HUES48 (cell line): ENCODE data around the gene RPS6KA2.

Experiments used
- H3K27ac ChIP-seq: one replicate; pipeline ENCODE4 v1.7.0; 2013; ENCODE audit warnings: low read depth, low read length, inconsistent platforms
- H3K27me3 ChIP-seq: 2 replicates; pipeline ENCODE4 v1.6.1; 2013; ENCODE audit warnings: mild to moderate bottlenecking, low read length; ENCODE audit not compliant: control insufficient read depth, insufficient read depth
- H3K36me3 ChIP-seq: 2 replicates; pipeline ENCODE4 v1.6.1; 2013; ENCODE audit warnings: low read length; ENCODE audit not compliant: control insufficient read depth, insufficient read depth
- H3K4me1 ChIP-seq: 2 replicates; pipeline ENCODE4 v1.6.1; 2013; ENCODE audit warnings: mild to moderate bottlenecking, low read length; ENCODE audit not compliant: control insufficient read depth, insufficient read depth
- H3K4me3 ChIP-seq: 2 replicates; pipeline ENCODE4 v1.5.1; 2013; ENCODE audit warnings: mild to moderate bottlenecking, low read depth, low read length
- H3K9ac ChIP-seq: 2 replicates; pipeline ENCODE4 v1.6.1; 2013; ENCODE audit warnings: mild to moderate bottlenecking, low read depth, low read length, moderate library complexity
- H3K9me3 ChIP-seq: 2 replicates; pipeline ENCODE4 v1.6.1; 2013; ENCODE audit warnings: low read length; ENCODE audit not compliant: control insufficient read depth, insufficient read depth

Gene RPS6KA2

DNA sequence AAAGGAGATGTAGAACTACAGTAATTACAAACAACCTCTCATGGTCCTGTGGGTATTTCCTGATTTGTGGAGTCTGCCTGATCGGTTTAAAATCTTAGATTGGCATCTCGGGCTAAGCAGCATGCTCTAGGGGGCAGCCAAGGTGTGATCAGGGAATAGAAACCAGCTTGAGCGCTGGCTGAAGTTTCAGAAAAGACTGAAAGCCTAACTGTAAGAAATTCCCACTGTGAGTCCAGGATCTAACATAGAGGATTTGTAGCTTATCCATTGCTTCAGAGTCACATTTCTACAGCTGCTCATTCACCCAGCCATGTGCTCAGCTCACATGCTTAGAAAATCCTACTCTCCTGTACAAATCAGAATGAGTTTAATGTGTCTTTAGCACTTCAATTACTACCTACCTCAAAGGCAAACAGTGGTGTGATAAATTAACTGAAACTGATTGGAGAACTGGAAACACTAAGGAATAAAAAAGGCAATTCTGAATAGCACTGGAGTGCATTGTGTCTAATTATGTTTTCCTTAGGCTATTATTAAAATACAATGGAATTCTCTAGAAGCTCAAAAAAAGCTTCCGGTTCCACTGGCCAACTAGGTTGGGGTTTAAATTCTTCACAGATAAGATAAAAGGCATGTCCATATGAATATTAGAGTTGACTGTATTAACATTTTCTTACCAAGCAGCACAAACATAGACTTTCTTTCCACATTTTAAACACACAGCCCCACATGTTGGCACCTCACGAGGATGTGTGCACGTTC, 170.5 kb downstream of the RPS6KA2 start:
- Histone ChIP-seq H3K27me3 (no peaks in the 10 kb centered on the region), H3K4me1 (0 out of 2 replicates have a peak, but pooled peaks cover 3% of the 10 kb centered on the region), H3K4me3 (no peak overlapping the region), H3K36me3 (no peaks in the 10 kb centered on the region), H3K9ac (no peak overlapping the region), H3K27ac (no peak overlapping the region), H3K9me3 (no peaks in the 10 kb centered on the region)

DNA sequence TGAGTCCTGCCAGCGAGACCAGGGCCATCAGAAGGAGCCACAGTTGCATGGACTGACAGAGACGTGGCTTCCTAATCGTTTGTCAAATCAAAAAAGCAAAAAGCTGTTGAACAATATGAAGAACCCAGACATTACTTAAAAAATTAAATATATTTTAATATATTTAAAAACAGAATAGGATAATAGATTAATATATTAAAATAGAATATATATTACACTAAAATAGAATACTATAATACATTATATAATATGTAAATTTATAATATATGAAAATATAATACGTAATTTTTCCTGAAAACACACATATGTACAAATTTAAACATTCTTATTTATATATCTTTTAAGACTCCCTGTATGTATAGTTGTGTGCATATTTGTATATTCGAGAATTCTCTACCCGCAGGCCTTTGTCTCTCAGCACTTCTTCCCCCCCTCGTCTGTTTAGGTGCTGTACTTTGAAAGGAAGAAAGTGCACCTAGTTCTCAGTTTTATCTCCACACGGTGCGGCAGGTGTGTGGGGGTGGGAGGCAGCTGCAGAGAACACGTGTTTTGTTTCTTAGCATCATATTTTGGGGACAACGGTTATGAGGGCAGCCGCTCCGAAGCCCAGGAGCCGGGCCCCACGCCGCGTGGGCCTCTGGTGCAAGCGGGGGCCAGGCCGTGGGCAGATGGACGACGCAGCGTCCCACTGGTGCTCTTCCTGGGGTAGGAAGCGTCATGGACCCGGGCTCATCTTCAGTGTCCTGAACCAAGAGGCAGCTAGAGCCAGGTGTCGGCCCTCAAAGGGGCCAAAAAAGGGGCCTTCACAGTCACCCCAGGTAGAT, 172.1 kb downstream of the RPS6KA2 start:
- Histone ChIP-seq H3K36me3 (no peaks in the 10 kb centered on the region), H3K27me3 (no peaks in the 10 kb centered on the region)

DNA sequence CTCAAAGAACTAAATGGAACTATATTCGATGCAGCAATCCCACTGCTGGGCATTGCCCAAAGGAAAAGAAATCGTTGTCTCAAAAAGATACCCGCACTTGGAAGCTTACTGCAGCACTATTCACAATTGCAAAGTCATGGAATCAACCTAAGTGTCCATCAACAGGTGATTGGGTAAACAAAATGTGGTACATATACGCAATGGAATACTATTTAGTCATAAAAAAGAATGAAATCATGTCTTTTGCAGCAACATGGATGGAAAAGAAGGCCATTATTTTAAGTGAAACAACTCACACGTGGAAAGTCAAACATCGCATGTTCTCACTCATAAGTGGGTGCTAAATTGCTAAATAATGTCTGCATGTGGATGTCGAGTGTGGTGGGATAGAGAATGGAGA, 173.4 kb downstream of the RPS6KA2 start:
- Histone ChIP-seq H3K27ac (no peak overlapping the region), H3K36me3 (no peaks in the 10 kb centered on the region), H3K9me3 (no peaks in the 10 kb centered on the region), H3K9ac (no peak overlapping the region), H3K27me3 (no peaks in the 10 kb centered on the region), H3K4me1 (no peaks in the 10 kb centered on the region), H3K4me3 (no peak overlapping the region)

More for the DNA sequence above, 172.1 kb downstream of the RPS6KA2 start:
- Histone ChIP-seq H3K4me1 (no peaks in the 10 kb centered on the region), H3K4me3 (no peak overlapping the region), H3K9me3 (no peaks in the 10 kb centered on the region), H3K9ac (no peak overlapping the region), H3K27ac (no peak overlapping the region)

DNA sequence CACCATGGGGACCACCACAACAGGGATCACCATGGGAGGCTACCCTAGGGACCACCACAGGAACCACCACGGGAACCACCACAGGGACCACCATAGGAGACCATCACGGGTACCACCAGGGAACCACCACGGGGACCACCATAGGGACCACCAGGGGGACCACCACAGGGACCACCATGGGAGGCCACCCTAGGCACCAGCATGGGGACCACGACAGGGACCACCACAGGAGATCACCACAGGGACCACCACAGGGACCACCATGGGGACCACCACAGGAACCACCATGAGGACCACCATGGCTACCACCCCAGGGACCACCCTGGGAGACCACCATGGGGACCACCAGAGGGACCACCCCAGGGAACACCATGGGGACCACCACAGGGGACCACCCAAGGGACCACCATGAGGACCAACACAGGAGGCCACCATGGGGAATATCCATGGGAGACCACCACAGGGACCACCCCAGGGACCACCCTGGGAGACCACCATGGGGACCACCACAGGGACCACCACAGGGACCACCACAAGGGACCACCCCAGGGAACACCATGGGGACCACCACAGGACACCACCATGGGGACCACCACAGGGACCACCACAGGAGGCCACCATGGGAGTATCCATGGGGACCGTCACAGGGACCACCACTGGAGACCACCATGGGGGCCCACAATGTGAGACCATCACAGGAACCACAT, 176.7 kb downstream of the RPS6KA2 start:
- Histone ChIP-seq H3K4me3 (no peak overlapping the region), H3K27ac (no peak overlapping the region), H3K27me3 (no peaks in the 10 kb centered on the region), H3K9me3 (no peaks in the 10 kb centered on the region), H3K4me1 (no peaks in the 10 kb centered on the region), H3K36me3 (peaks cover 6% of the 10 kb centered on the region; the same call in 1 of the 2 replicates), H3K9ac (no peak overlapping the region)

DNA sequence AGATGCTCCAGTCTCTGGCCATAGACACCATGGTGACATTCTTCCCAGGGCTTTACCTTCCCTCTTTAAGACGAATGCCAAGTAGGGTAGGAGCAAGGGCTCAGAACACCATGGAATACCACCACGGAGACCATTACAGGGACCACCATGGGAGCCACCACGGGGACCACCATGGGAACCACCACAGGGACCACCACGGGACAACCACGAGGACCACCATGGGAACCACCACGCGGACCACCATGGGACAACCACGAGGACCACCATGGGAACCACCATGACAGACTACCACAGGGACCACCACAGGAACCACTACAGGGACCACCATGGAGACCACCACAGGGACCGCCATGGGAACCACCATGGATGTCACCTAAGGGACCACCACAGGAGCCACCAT, 177.4 kb downstream of the RPS6KA2 start:
- H3K9ac ChIP-seq = no peak overlapping the region
- no peak overlapping the region for H3K27ac ChIP-seq
- H3K36me3 ChIP-seq = peaks cover 6% of the 10 kb centered on the region; the same call in 1 of the 2 replicates
- no peaks in the 10 kb centered on the region for H3K9me3 ChIP-seq
- H3K27me3 ChIP-seq = no peaks in the 10 kb centered on the region
- no peak overlapping the region for H3K4me3 ChIP-seq
- H3K4me1 ChIP-seq = no peaks in the 10 kb centered on the region

DNA sequence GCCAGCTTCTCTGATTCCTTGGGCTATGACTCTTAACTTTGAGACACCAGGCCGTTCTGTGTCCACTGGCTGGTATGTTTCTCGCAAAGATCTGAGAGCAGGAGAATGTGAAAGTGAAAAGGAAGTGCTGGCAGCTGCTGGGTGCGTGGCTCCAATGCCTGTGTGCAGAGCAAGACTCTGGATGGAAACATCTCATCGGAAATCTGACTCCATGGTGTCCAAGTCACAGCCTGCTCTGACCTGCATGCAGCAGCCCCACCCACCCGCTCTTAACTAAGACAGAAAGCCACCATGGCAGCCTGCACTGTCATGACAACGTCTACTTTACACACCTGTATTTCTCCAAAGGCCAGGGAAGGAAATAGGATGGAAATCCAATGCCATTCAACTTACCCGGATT, 178.0 kb downstream of the RPS6KA2 start:
- no peak overlapping the region for H3K27ac ChIP-seq
- H3K9me3 ChIP-seq = no peaks in the 10 kb centered on the region
- no peaks in the 10 kb centered on the region for H3K27me3 ChIP-seq
- no peaks in the 10 kb centered on the region for H3K4me1 ChIP-seq
- peaks cover 6% of the 10 kb centered on the region; the same call in 1 of the 2 replicates for H3K36me3 ChIP-seq
- no peak overlapping the region for H3K9ac ChIP-seq
- H3K4me3 ChIP-seq = no peak overlapping the region

DNA sequence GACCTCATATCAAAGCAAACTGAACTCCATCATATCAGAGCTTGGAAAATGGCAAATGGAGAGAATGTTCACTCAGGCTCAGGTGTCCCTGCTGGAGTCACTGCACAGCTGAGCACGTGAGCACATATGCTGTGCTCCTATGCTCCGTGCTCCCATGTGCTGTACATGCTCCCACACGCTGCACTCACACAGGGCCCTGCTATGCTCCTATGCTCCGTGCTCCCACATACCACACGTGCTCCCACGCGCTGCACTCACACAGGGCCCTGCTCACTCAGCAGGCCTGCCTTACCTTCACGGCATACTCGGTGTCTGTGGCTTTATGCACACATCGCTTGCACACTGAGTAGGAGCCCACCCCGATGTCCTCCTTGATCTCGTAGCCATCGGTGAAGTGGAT, 178.6 kb downstream of the RPS6KA2 start:
- no peak overlapping the region for H3K27ac ChIP-seq
- no peaks in the 10 kb centered on the region for H3K4me1 ChIP-seq
- no peaks in the 10 kb centered on the region for H3K27me3 ChIP-seq
- no peaks in the 10 kb centered on the region for H3K9me3 ChIP-seq
- no peak overlapping the region for H3K4me3 ChIP-seq
- peaks cover 6% of the 10 kb centered on the region; the same call in 1 of the 2 replicates for H3K36me3 ChIP-seq
- no peak overlapping the region for H3K9ac ChIP-seq

DNA sequence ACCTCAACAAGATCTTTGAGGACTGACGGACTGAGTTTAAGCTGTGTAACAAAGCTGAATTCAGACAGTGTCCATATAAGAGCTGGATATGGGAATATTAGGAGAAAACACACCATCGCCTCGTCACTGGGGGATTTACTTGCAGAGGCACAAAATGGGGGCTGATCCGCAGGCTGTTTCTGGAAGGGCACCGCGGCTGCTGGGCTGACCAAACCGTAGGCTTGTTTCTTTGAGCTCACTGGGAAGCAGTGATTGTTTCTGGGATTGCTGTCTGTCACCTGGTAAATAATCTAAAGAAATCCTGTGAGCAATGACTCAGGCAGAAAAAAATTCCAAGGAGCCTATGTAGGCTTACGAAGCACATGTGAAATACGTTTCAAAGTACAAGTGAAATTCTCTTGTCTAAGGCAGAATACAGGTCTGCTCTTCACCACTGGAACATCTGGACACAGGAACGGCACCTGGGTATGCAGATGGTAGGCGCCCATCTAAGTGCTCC, 180.4 kb downstream of the RPS6KA2 start:
- Histone ChIP-seq H3K27ac (no peak overlapping the region), H3K27me3 (no peaks in the 10 kb centered on the region), H3K4me1 (no peaks in the 10 kb centered on the region), H3K4me3 (no peak overlapping the region), H3K9me3 (no peaks in the 10 kb centered on the region), H3K9ac (no peak overlapping the region), H3K36me3 (peaks cover 6% of the 10 kb centered on the region; the same call in 1 of the 2 replicates)

DNA sequence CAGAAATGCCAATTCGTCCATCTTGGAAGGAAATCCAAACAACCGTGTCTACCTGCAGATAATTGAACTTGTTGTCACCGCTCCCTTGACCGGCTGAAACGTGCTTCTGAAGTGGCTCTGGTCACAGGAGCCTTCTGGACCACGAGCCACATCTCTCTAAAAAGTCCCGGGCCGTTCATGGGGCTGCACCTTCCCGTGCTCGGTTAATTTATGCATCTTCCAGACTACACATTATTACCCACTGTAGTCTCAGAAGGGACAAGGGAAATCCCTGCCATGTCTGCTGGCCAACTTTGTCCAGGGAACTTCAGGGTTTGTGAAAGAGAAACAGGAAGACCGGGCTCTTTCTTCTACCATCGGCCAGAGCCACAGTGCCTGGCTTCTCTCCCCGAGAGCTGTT, 180.9 kb downstream of the RPS6KA2 start:
- H3K27ac ChIP-seq = no peak overlapping the region
- H3K9ac ChIP-seq = no peak overlapping the region
- no peak overlapping the region for H3K4me3 ChIP-seq
- H3K4me1 ChIP-seq = no peaks in the 10 kb centered on the region
- no peaks in the 10 kb centered on the region for H3K27me3 ChIP-seq
- H3K9me3 ChIP-seq = no peaks in the 10 kb centered on the region
- H3K36me3 ChIP-seq = peaks cover 6% of the 10 kb centered on the region; the same call in 1 of the 2 replicates

DNA sequence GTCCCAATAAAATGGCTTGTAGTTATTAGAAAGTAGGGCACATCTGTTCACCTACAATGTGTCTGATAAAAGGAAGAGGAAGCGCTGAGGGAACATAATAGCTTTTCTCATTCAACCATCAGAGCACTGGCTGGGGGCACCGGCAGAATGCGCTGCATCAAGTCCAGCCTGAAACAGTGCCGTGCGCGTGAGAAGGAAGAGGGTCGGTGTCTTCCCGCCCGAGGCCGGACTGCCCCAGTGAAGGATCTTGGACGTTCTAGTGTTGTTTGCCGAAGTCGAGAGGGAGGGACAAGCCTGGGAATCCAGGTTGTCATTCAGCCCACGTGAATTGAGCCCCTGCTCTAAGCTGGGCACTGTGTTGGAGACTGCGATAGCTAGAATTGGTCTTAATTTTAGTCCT, 182.6 kb downstream of the RPS6KA2 start:
- H3K27ac ChIP-seq = no peak overlapping the region
- no peaks in the 10 kb centered on the region for H3K9me3 ChIP-seq
- no peaks in the 10 kb centered on the region for H3K4me1 ChIP-seq
- peaks cover 6% of the 10 kb centered on the region; the same call in 1 of the 2 replicates for H3K36me3 ChIP-seq
- H3K4me3 ChIP-seq = no peak overlapping the region
- no peak overlapping the region for H3K9ac ChIP-seq
- no peaks in the 10 kb centered on the region for H3K27me3 ChIP-seq
